MM.1S (cell line): ENCODE data around the gene RBM45.

Source experiments
- DNase-seq: peaks from one replicate; pipeline ENCODE4 v3.0.0-alpha.2; 2015
- H2AFZ ChIP-seq: fragments of 300-600 bp; sonication (generic); 2 replicates; pipeline ENCODE4 v1.6.0; 2016; ENCODE audit warnings: antibody characterized with exemption, low read length
- H3F3A ChIP-seq: fragments of 300-600 bp; sonication (generic); 2 replicates; pipeline ENCODE4 v1.6.1; 2016; ENCODE audit warnings: mild to moderate bottlenecking, antibody characterized with exemption, low read length, moderate library complexity, mixed read lengths; ENCODE audit not compliant: insufficient read depth
- H3K27ac ChIP-seq: fragments of 300-600 bp; sonication (generic); 2 replicates; pipeline ENCODE4 v1.5.1; 2016; ENCODE audit warnings: mild to moderate bottlenecking, low read length
- H3K27me3 ChIP-seq: fragments of 300-600 bp; sonication (generic); replicated peaks from 2 replicates; pipeline ENCODE4 v1.6.0; 2016; ENCODE audit warnings: low read length; ENCODE audit not compliant: insufficient read depth
- H3K36me3 ChIP-seq: fragments of 300-600 bp; sonication (generic); replicated peaks from 2 replicates; pipeline ENCODE4 v1.6.1; 2016; ENCODE audit warnings: mild to moderate bottlenecking, low read length, mixed read lengths; ENCODE audit not compliant: insufficient read depth
- H3K4me1 ChIP-seq: fragments of 300-600 bp; sonication (generic); 2 replicates; pipeline ENCODE4 v1.6.1; 2016; ENCODE audit warnings: low read length, mixed read lengths
- H3K4me2 ChIP-seq: fragments of 300-600 bp; sonication (generic); 2 replicates; pipeline ENCODE4 v1.6.0; 2016; ENCODE audit warnings: low read depth, low read length
- H3K4me3 ChIP-seq: fragments of 300-600 bp; sonication (generic); 2 replicates; pipeline ENCODE4 v1.5.1; 2016; ENCODE audit warnings: low read length, mixed read lengths
- H3K79me2 ChIP-seq: fragments of 300-600 bp; sonication (generic); 2 replicates; pipeline ENCODE4 v1.6.1; 2016; ENCODE audit warnings: mixed run types, low read length, mixed read lengths
- H3K9ac ChIP-seq: fragments of 300-600 bp; sonication (generic); 2 replicates; pipeline ENCODE4 v1.6.1; 2016; ENCODE audit warnings: low read length, mixed read lengths
- H3K9me2 ChIP-seq: fragments of 300-600 bp; sonication (generic); replicated peaks from 2 replicates; pipeline ENCODE4 v1.6.1; 2016; ENCODE audit warnings: mild to moderate bottlenecking, low read length, mixed read lengths; ENCODE audit not compliant: insufficient read depth
- H3K9me3 ChIP-seq: fragments of 300-600 bp; sonication (generic); replicated peaks from 2 replicates; pipeline ENCODE4 v1.6.1; 2016; ENCODE audit warnings: mild to moderate bottlenecking, low read length, mixed read lengths; ENCODE audit not compliant: insufficient read depth
- H4K20me1 ChIP-seq: fragments of 300-600 bp; sonication (generic); 2 replicates; pipeline ENCODE4 v1.6.1; 2016; ENCODE audit warnings: mild to moderate bottlenecking, low read length, moderate library complexity, mixed read lengths; ENCODE audit not compliant: insufficient read depth
- CTCF ChIP-seq: fragments of 300-600 bp; sonication (generic); IDR thresholded peaks from 2 replicates; pipeline ENCODE4 v1.5.1; 2016; ENCODE audit warnings: antibody characterized with exemption, low read length, mixed read lengths
- EZH2 ChIP-seq: fragments of 300-600 bp; sonication (generic); optimal IDR thresholded peaks from 2 replicates; pipeline ENCODE3; 2017; ENCODE audit warnings: low read depth, mild to moderate bottlenecking, antibody characterized with exemption, low read length, mixed read lengths
- EZH2phosphoT487 ChIP-seq: fragments of 300-600 bp; sonication (generic); IDR thresholded peaks from 2 replicates; pipeline ENCODE4 v1.6.1; 2018; ENCODE audit warnings: antibody characterized with exemption, low read length

RBM45 gene

GRCh38 chr2:178136321-178137025 lies 24.2 kb downstream of the RBM45 start:
- H3K4me1 ChIP-seq, result no peaks in the 10 kb centered on the region
- H3K4me2 ChIP-seq, result no peak overlapping the region
- H4K20me1 ChIP-seq, result no peaks in the 10 kb centered on the region
- no peak overlapping the region for H3K27ac ChIP-seq
- H3F3A ChIP-seq, result no peaks in the 10 kb centered on the region
- no peaks in the 10 kb centered on the region for H3K9me2 ChIP-seq
- no peak overlapping the region for H3K9ac ChIP-seq
- no peak overlapping the region for H2AFZ ChIP-seq
- no peaks in the 10 kb centered on the region for H3K9me3 ChIP-seq
- H3K27me3 ChIP-seq, result no peaks in the 10 kb centered on the region
- no peak for DNase-seq
- no peaks in the 10 kb centered on the region; the same call in 1 of the 2 replicates for H3K36me3 ChIP-seq
- no peaks in the 10 kb centered on the region for H3K79me2 ChIP-seq
- H3K4me3 ChIP-seq, result no peak overlapping the region
- TF ChIP-seq EZH2phosphoT487 (no peak), EZH2 (no peak), CTCF (no peak)

GRCh38 chr2:178142274-178143065 lies 30.2 kb downstream of the RBM45 start:
- Histone ChIP-seq H3K36me3 (no peaks in the 10 kb centered on the region), H3K79me2 (no peaks in the 10 kb centered on the region), H2AFZ (no peak overlapping the region), H3K4me3 (no peak overlapping the region), H4K20me1 (no peaks in the 10 kb centered on the region), H3K9me3 (no peaks in the 10 kb centered on the region), H3K9ac (no peak overlapping the region), H3K27ac (no peak overlapping the region), H3K4me2 (no peak overlapping the region), H3K9me2 (no peaks in the 10 kb centered on the region), H3K4me1 (no peaks in the 10 kb centered on the region), H3F3A (no peaks in the 10 kb centered on the region), H3K27me3 (no peaks in the 10 kb centered on the region)
- DNase-seq, result no peak
- TF ChIP-seq CTCF, result no peak
- no peak for TF ChIP-seq EZH2
- TF ChIP-seq EZH2phosphoT487, result no peak

- TF ChIP-seq EZH2 (no peak), CTCF (no peak), EZH2phosphoT487 (no peak)
- DNase-seq, result no peak
- H3K27ac ChIP-seq, result no peak overlapping the region
Observed at GRCh38 chr2:178143481-178143880, 31.2 kb downstream of the RBM45 start.

More at GRCh38 chr2:178143481-178143880, 31.2 kb downstream of the RBM45 start:
- H3K4me3 ChIP-seq, result no peak overlapping the region
- H3F3A ChIP-seq, result no peaks in the 10 kb centered on the region
- H3K9me2 ChIP-seq, result no peaks in the 10 kb centered on the region
- no peak overlapping the region for H3K4me2 ChIP-seq
- H3K27me3 ChIP-seq, result no peaks in the 10 kb centered on the region
- H3K9me3 ChIP-seq, result no peaks in the 10 kb centered on the region
- no peak overlapping the region for H2AFZ ChIP-seq
- no peaks in the 10 kb centered on the region for H4K20me1 ChIP-seq
- no peaks in the 10 kb centered on the region for H3K36me3 ChIP-seq
- no peak overlapping the region for H3K9ac ChIP-seq
- no peaks in the 10 kb centered on the region for H3K4me1 ChIP-seq
- H3K79me2 ChIP-seq, result no peaks in the 10 kb centered on the region
